GM18517 (cell line): Measurements from ENCODE around the gene CORIN.
"Not testable (repeated sequence)": the region's sequence is repeated elsewhere in the genome, so short reads cannot be mapped to it uniquely, and the experiment has no call there.

ENCODE experiments used
- ATAC-seq: cut with Tn5 transposase; IDR thresholded peaks from one replicate; pipeline ENCODE4 v1.9.1; 2021; ENCODE audit warnings: mild to moderate bottlenecking, moderate library complexity; ENCODE audit not compliant: unreplicated experiment

Gene CORIN

GRCh38 chr4:47771020-47771419, 66.8 kb downstream of the CORIN start:
- ATAC-seq, result no peak

GRCh38 chr4:47767956-47768355, 69.9 kb downstream of the CORIN start:
- not testable (repeated sequence) for ATAC-seq

- no peak for ATAC-seq
Observed at GRCh38 chr4:47763279-47763678, 74.6 kb downstream of the CORIN start.

GRCh38 chr4:47762376-47763266, 75.2 kb downstream of the CORIN start:
- ATAC-seq, result no peak

GRCh38 chr4:47753316-47753715, 84.6 kb downstream of the CORIN start:
- not testable (repeated sequence) for ATAC-seq

GRCh38 chr4:47752214-47752613, 85.7 kb downstream of the CORIN start:
- ATAC-seq, result no peak

- no peak for ATAC-seq
Observed at GRCh38 chr4:47750788-47751187, 87.1 kb downstream of the CORIN start.

- ATAC-seq, result no peak
Observed at GRCh38 chr4:47749858-47750257, 88.0 kb downstream of the CORIN start.

- no peak for ATAC-seq
Observed at GRCh38 chr4:47749060-47749459, 88.8 kb downstream of the CORIN start.

GRCh38 chr4:47747846-47748494, 89.9 kb downstream of the CORIN start:
- ATAC-seq, result no peak

- no peak for ATAC-seq
Observed at GRCh38 chr4:47747211-47747610, 90.7 kb downstream of the CORIN start.

GRCh38 chr4:47746122-47746521, 91.7 kb downstream of the CORIN start:
- ATAC-seq, result no peak

GRCh38 chr4:47744843-47745382, 93.0 kb downstream of the CORIN start:
- no peak for ATAC-seq

- ATAC-seq, result no peak
Observed at GRCh38 chr4:47744253-47744652, 93.6 kb downstream of the CORIN start.

- no peak for ATAC-seq
Observed at GRCh38 chr4:47741200-47741599, 96.7 kb downstream of the CORIN start.

- no peak for ATAC-seq
Observed at GRCh38 chr4:47737326-47737725, 100.5 kb downstream of the CORIN start.

- no peak for ATAC-seq
Observed at GRCh38 chr4:47736555-47736954, 101.3 kb downstream of the CORIN start.

- ATAC-seq, result no peak
Observed at GRCh38 chr4:47736146-47736545, 101.7 kb downstream of the CORIN start.

GRCh38 chr4:47733302-47734175, 104.3 kb downstream of the CORIN start:
- ATAC-seq, result no peak

- ATAC-seq, result no peak
Observed at GRCh38 chr4:47731182-47731581, 106.7 kb downstream of the CORIN start.

- no peak for ATAC-seq
Observed at GRCh38 chr4:47729131-47729680, 108.7 kb downstream of the CORIN start.
